ENCODE measurements around the gene MUC5AC. TPM values are rescaled to one million over a fixed set of nuclear protein-coding genes. Genes with fewer than 3 reads are reported as not detected.

The MUC5AC gene
- total and polyA plus RNA-seq, 4 donors = not detected

DNA sequence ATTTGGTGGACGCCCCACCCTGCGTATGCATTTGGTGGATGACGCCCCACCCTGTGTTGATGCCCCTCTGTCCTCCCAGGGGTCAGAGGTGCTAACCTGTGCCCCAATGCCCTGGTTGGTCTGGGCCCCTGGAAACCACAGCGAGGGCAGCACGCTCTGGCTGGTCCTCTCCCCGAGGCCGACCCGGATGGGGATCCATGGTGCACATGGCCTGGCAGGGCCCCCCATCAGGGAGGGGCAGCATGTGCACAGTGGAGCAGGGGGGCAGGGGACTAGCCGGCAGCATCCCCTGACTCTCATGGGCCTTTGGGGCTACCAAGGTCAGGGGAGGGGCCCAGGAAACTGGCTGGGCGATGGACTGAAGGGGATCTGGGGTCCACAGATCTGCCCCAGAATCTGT is 7.6 kb upstream of the MUC5AC start (continued):
- TF ChIP-seq SP1 (IDR thresholded peaks at IDR 0.05) (no peak), JUND (IDR thresholded peaks at IDR 0.05) (no peak), HNF4G (IDR thresholded peaks at IDR 0.05) (no peak), HNF4A (conservative IDR thresholded peaks at IDR 0.05) (no peak), TAF1 (conservative IDR thresholded peaks at IDR 0.05) (no peak), GABPA (IDR thresholded peaks at IDR 0.05 in 1 of 2, conservative IDR thresholded peaks at IDR 0.05 in 1 of 2) (no peak), FOXA1 (IDR thresholded peaks at IDR 0.05) (no peak)

DNA sequence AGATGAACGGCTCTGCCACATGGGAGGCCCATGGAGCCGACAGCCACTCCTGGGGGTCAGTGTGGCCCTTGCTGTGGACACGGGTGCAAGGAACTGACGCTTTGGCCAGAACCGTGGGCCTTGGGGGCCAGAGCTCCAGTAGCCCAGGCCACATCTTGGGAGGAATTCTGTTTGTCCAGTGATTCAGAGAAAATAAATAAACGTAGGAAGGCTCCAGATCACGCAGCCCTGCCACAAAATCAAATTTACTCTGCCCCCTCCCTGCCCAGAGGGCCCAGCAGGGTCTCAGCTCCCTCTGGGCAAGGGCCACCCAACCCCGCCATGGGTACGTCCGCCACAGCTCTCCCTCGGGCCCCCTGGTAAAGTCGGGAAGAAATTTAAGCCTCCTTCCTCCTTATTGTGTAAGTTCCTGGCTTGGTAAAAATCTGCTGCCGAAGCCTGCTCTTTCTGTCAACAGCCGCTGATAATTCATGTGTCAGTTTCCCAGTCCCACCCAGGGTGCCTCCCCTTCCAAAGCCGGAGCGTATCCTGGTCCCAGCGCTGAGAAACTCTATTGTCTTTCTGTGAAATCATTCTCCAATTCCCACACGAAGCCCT is 6.9 kb upstream of the MUC5AC start:
- H3K4me3 ChIP-seq (ENCODE audit: low read depth in 1 of 3, low read length in 3 of 3) = no peak overlapping the region
- H3K9me3 ChIP-seq (ENCODE audit: control insufficient read depth in 4 of 4, low read length in 3 of 4) = no peaks in the 10 kb centered on the region
- no peaks in the 10 kb centered on the region for H3K27me3 ChIP-seq (ENCODE audit: control insufficient read depth in 4 of 4, insufficient read depth in 4 of 4, low read length in 3 of 4)
- DNase-seq (ENCODE audit: low spot score) = no peak
- H3K9ac ChIP-seq (ENCODE audit: low read depth in 1 of 2, low read length in 2 of 2) = no peak overlapping the region
- peaks cover 0 to 8% (median 1%) of the 10 kb centered on the region in 4 donors for H3K4me1 ChIP-seq (ENCODE audit: control insufficient read depth in 4 of 4, insufficient read depth in 4 of 4, low read length in 3 of 4)
- H3K27ac ChIP-seq (ENCODE audit: low read depth in 1 of 2, low read length in 2 of 2) = peak overlapping the region in 1 of 2 donors; percentile 35
- H3K36me3 ChIP-seq (ENCODE audit: control insufficient read depth in 4 of 4, insufficient read depth in 3 of 4, low read depth in 1 of 4, low read length in 3 of 4) = no peaks in the 10 kb centered on the region
- TF ChIP-seq FOXA1 (IDR thresholded peaks at IDR 0.05) (no peak), JUND (IDR thresholded peaks at IDR 0.05) (no peak), NR2F2 (IDR thresholded peaks at IDR 0.05) (no peak), HNF4A (conservative IDR thresholded peaks at IDR 0.05) (no peak), GABPA (IDR thresholded peaks at IDR 0.05 in 1 of 2, conservative IDR thresholded peaks at IDR 0.05 in 1 of 2) (no peak)
- TF ChIP-seq, protein P1, sequence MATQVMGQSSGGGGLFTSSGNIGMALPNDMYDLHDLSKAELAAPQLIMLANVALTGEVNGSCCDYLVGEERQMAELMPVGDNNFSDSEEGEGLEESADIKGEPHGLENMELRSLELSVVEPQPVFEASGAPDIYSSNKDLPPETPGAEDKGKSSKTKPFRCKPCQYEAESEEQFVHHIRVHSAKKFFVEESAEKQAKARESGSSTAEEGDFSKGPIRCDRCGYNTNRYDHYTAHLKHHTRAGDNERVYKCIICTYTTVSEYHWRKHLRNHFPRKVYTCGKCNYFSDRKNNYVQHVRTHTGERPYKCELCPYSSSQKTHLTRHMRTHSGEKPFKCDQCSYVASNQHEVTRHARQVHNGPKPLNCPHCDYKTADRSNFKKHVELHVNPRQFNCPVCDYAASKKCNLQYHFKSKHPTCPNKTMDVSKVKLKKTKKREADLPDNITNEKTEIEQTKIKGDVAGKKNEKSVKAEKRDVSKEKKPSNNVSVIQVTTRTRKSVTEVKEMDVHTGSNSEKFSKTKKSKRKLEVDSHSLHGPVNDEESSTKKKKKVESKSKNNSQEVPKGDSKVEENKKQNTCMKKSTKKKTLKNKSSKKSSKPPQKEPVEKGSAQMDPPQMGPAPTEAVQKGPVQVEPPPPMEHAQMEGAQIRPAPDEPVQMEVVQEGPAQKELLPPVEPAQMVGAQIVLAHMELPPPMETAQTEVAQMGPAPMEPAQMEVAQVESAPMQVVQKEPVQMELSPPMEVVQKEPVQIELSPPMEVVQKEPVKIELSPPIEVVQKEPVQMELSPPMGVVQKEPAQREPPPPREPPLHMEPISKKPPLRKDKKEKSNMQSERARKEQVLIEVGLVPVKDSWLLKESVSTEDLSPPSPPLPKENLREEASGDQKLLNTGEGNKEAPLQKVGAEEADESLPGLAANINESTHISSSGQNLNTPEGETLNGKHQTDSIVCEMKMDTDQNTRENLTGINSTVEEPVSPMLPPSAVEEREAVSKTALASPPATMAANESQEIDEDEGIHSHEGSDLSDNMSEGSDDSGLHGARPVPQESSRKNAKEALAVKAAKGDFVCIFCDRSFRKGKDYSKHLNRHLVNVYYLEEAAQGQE (IDR thresholded peaks at IDR 0.05) = no peak
- TF ChIP-seq, protein P2, sequence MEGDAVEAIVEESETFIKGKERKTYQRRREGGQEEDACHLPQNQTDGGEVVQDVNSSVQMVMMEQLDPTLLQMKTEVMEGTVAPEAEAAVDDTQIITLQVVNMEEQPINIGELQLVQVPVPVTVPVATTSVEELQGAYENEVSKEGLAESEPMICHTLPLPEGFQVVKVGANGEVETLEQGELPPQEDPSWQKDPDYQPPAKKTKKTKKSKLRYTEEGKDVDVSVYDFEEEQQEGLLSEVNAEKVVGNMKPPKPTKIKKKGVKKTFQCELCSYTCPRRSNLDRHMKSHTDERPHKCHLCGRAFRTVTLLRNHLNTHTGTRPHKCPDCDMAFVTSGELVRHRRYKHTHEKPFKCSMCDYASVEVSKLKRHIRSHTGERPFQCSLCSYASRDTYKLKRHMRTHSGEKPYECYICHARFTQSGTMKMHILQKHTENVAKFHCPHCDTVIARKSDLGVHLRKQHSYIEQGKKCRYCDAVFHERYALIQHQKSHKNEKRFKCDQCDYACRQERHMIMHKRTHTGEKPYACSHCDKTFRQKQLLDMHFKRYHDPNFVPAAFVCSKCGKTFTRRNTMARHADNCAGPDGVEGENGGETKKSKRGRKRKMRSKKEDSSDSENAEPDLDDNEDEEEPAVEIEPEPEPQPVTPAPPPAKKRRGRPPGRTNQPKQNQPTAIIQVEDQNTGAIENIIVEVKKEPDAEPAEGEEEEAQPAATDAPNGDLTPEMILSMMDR (IDR thresholded peaks at IDR 0.05; ENCODE audit: low read depth, low read length, missing input control) = no peak
- TF ChIP-seq, protein P3, sequence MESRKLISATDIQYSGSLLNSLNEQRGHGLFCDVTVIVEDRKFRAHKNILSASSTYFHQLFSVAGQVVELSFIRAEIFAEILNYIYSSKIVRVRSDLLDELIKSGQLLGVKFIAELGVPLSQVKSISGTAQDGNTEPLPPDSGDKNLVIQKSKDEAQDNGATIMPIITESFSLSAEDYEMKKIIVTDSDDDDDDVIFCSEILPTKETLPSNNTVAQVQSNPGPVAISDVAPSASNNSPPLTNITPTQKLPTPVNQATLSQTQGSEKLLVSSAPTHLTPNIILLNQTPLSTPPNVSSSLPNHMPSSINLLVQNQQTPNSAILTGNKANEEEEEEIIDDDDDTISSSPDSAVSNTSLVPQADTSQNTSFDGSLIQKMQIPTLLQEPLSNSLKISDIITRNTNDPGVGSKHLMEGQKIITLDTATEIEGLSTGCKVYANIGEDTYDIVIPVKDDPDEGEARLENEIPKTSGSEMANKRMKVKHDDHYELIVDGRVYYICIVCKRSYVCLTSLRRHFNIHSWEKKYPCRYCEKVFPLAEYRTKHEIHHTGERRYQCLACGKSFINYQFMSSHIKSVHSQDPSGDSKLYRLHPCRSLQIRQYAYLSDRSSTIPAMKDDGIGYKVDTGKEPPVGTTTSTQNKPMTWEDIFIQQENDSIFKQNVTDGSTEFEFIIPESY (IDR thresholded peaks at IDR 0.05) = no peak
- TF ChIP-seq, protein P4, sequence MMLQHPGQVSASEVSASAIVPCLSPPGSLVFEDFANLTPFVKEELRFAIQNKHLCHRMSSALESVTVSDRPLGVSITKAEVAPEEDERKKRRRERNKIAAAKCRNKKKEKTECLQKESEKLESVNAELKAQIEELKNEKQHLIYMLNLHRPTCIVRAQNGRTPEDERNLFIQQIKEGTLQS (IDR thresholded peaks at IDR 0.05) = no peak
- WGBS = 35% methylated on average over 18 of the region's 18 CpGs
